DMS79 (cell line): ENCODE data around the gene TMEM121B.

Experiments
- DNase-seq: peaks from one replicate; lab custom pipeline; 2025; lab: John Stamatoyannopoulos, UW

TMEM121B gene

GRCh38 chr22:17137861-17138425, 16.8 kb upstream of the TMEM121B start:
- DNase-seq = no peak

GRCh38 chr22:17137170-17137569, 16.0 kb upstream of the TMEM121B start:
- DNase-seq = no peak

- no peak for DNase-seq
Observed at GRCh38 chr22:17135153-17135760, 14.1 kb upstream of the TMEM121B start.

- DNase-seq = no peak
Observed at GRCh38 chr22:17133137-17133536, 12.0 kb upstream of the TMEM121B start.

GRCh38 chr22:17132112-17132511, 11.0 kb upstream of the TMEM121B start:
- no peak for DNase-seq

GRCh38 chr22:17131686-17132085, 10.5 kb upstream of the TMEM121B start:
- DNase-seq = peak; percentile 21

GRCh38 chr22:17130199-17130598, 9.0 kb upstream of the TMEM121B start:
- DNase-seq = no peak

GRCh38 chr22:17120711-17121232, 388 bp downstream of the TMEM121B start:
- DNase-seq = no peak

GRCh38 chr22:17120281-17120680, 879 bp downstream of the TMEM121B start:
- DNase-seq = no peak

- DNase-seq = no peak
Observed at GRCh38 chr22:17119481-17120202, 1.5 kb downstream of the TMEM121B start.

GRCh38 chr22:17118342-17118741, 2.8 kb downstream of the TMEM121B start:
- DNase-seq = no peak

- DNase-seq = no peak
Observed at GRCh38 chr22:17117890-17118289, 3.3 kb downstream of the TMEM121B start.

- no peak for DNase-seq
Observed at GRCh38 chr22:17117400-17117799, 3.8 kb downstream of the TMEM121B start.

- no peak for DNase-seq
Observed at GRCh38 chr22:17116572-17117330, 4.4 kb downstream of the TMEM121B start.

- DNase-seq = no peak
Observed at GRCh38 chr22:17115945-17116565, 5.1 kb downstream of the TMEM121B start.

- DNase-seq = no peak
Observed at GRCh38 chr22:17115236-17115635, 5.9 kb downstream of the TMEM121B start.

- DNase-seq = no peak
Observed at GRCh38 chr22:17114898-17115235, 6.3 kb downstream of the TMEM121B start.

- no peak for DNase-seq
Observed at GRCh38 chr22:17114173-17114897, 6.8 kb downstream of the TMEM121B start.

- DNase-seq = no peak
Observed at GRCh38 chr22:17113600-17113999, 7.6 kb downstream of the TMEM121B start.

GRCh38 chr22:17112491-17113042, 8.6 kb downstream of the TMEM121B start:
- peak; percentile 81 for DNase-seq
